ENCODE measurements around the gene ABCA8.

Gene ABCA8

GRCh38 chr17:68993112-68993511, 37.9 kb upstream of the ABCA8 start:
- H3K36me3 ChIP-seq (ENCODE audit: control insufficient read depth in 2 of 2, insufficient read depth in 1 of 2, low read length in 2 of 2) = no peaks in the 10 kb centered on the region
- no peak overlapping the region for H3K27ac ChIP-seq (ENCODE audit: extremely low read depth, low read depth, low read length)
- ChIA-PET CTCF (no interaction called here), POLR2A (no interaction called here)
- H3K9me3 ChIP-seq (ENCODE audit: control insufficient read depth, insufficient read depth, low read depth, low read length) = no peaks in the 10 kb centered on the region
- no peaks in the 10 kb centered on the region for H3K4me1 ChIP-seq (ENCODE audit: control insufficient read depth, insufficient read depth, low read length)
- no peak overlapping the region for H3K4me3 ChIP-seq (ENCODE audit: low read depth, low read length)
- TF ChIP-seq INSM2 (tag by site-specific recombination; IDR thresholded peaks at IDR 0.05) (no peak), PATZ1 (tag by site-specific recombination; IDR thresholded peaks at IDR 0.05) (no peak)

GRCh38 chr17:68987966-68988365, 32.8 kb upstream of the ABCA8 start:
- ChIA-PET CTCF (no interaction called here), POLR2A (no interaction called here)
- H3K9me3 ChIP-seq (ENCODE audit: control insufficient read depth, insufficient read depth, low read depth, low read length) = no peaks in the 10 kb centered on the region
- H3K4me1 ChIP-seq (ENCODE audit: control insufficient read depth, insufficient read depth, low read length) = no peaks in the 10 kb centered on the region
- H3K4me3 ChIP-seq (ENCODE audit: low read depth, low read length) = no peak overlapping the region
- H3K36me3 ChIP-seq (ENCODE audit: control insufficient read depth in 2 of 2, insufficient read depth in 1 of 2, low read length in 2 of 2) = no peaks in the 10 kb centered on the region
- H3K27ac ChIP-seq (ENCODE audit: extremely low read depth, low read depth, low read length) = no peak overlapping the region
- TF ChIP-seq ZNF239 (tag by site-specific recombination; IDR thresholded peaks at IDR 0.05) (no peak), PRDM2 (tag by site-specific recombination; IDR thresholded peaks at IDR 0.05; ENCODE audit: borderline replicate concordance) (no peak), ZNF140 (tag by site-specific recombination; IDR thresholded peaks at IDR 0.05) (no peak), ZNF362 (tag by site-specific recombination; IDR thresholded peaks at IDR 0.05) (no peak), ZNF514 (tag by site-specific recombination; IDR thresholded peaks at IDR 0.05) (no peak), ZNF292 (tag by site-specific recombination; IDR thresholded peaks at IDR 0.05; ENCODE audit: borderline replicate concordance, low read depth) (no peak), ZNF776 (tag by site-specific recombination; IDR thresholded peaks at IDR 0.05; ENCODE audit: borderline replicate concordance) (no peak)

GRCh38 chr17:68981288-68981687, 26.1 kb upstream of the ABCA8 start:
- Histone ChIP-seq H3K36me3 (ENCODE audit: control insufficient read depth in 2 of 2, insufficient read depth in 1 of 2, low read length in 2 of 2) (no peaks in the 10 kb centered on the region), H3K4me3 (ENCODE audit: low read depth, low read length) (no peak overlapping the region), H3K4me1 (ENCODE audit: control insufficient read depth, insufficient read depth, low read length) (no peaks in the 10 kb centered on the region), H3K9me3 (ENCODE audit: control insufficient read depth, insufficient read depth, low read depth, low read length) (no peaks in the 10 kb centered on the region), H3K27ac (ENCODE audit: extremely low read depth, low read depth, low read length) (no peak overlapping the region)
- ChIA-PET CTCF (no interaction called here), POLR2A (no interaction called here)
- TF ChIP-seq WT1 (tag by site-specific recombination; IDR thresholded peaks at IDR 0.05) (no peak), FEZF1 (tag by site-specific recombination; IDR thresholded peaks at IDR 0.05) (0 out of 2 replicates have a peak, but pooled peaks have one; percentile 12)

All from HEK293 (cell line).